Stimulated activated CD4-positive, alpha-beta T cell treated with anti-CD3 and anti-CD28 coated beads, Interleukin-12 subunit alpha, Interleukin-12 subunit beta, amount 100 ng/mL, for 48 hours (primary cell): ENCODE results near the gene IGFBP2.

Source experiments
- DNase-seq, 3 donors: peaks; one replicate each; pipeline ENCODE4 v3.0.0-alpha.2; 2020; ENCODE audit warnings: low read depth in 2 of 3, low spot score in 1 of 3

IGFBP2 gene

DNA sequence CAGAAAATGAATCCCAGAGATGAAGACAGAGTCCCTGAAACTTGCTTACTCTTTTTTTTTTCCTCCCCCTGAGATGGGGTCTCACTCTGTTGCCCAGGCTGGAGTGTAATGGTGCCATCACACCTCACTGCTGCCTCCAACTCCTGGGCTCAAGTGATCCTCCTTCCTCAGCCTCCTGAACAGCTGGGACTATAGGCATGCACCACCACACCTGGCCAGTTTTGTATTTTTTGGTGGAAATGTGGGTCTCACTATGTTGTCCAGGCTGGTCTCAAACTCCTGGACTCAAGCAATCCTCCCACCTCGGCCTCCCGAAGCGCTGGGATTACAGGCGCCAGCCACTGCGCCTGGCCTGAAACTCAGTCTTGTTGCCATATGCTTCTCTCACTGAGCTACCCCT, 27.8 kb downstream of the IGFBP2 start:
- DNase-seq: no peak

DNA sequence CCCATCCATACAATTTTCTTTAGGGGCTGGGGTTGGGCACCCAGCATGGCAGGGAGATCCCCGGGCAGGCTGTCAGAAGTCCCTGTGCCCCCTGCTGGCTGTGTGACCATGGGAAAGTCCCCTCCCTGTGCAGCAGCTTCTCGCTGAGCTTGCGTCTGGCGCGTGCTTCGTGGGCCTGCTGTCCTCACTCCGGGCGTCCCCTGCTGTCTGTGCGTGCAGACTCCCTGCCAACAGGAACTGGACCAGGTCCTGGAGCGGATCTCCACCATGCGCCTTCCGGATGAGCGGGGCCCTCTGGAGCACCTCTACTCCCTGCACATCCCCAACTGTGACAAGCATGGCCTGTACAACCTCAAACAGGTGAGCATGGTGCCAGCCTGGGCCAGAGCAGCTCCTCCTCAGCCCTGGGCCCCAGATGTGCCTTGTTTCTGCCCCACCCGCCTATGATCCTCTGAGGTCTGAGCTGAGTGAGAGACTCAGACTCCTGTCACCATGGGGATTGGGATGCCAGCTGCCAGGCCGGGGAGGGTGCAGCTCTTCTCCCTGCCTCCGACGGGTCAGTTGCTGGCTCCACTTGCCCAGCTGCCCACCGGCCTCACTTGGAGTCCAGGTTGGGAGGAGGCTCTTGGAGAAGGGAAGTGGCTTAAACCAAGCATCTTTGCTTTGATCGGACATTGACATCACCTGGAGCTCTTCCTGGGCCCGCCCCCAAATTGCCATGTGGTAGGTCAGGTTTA, 28.6 kb downstream of the IGFBP2 start:
- DNase-seq: no peak

DNA sequence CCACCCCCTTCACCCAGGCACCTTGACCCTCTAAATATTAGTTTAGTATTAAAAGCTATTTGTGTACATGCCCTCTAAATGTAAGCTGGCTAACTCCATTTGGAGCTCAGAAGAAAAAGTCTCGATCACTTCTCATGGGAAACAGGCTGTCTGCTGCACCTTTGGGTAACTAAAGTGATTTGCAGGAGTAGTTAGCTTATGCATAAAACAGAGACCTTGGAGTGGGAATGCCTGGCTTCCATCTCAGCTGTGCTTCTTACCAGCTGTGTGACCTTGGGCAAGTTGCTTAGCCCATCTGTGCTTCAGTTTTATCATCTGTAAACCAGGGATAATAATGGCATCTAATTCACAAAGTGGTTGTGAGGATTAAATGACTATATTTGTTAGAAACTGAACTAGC, 29.9 kb downstream of the IGFBP2 start:
- no peak for DNase-seq

DNA sequence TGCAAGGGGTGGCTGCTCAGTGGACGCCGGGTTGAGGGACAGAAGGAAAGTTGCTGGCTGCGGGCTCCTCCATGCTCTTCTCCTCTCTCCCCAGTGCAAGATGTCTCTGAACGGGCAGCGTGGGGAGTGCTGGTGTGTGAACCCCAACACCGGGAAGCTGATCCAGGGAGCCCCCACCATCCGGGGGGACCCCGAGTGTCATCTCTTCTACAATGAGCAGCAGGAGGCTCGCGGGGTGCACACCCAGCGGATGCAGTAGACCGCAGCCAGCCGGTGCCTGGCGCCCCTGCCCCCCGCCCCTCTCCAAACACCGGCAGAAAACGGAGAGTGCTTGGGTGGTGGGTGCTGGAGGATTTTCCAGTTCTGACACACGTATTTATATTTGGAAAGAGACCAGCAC, 30.6 kb downstream of the IGFBP2 start:
- DNase-seq: no peak

DNA sequence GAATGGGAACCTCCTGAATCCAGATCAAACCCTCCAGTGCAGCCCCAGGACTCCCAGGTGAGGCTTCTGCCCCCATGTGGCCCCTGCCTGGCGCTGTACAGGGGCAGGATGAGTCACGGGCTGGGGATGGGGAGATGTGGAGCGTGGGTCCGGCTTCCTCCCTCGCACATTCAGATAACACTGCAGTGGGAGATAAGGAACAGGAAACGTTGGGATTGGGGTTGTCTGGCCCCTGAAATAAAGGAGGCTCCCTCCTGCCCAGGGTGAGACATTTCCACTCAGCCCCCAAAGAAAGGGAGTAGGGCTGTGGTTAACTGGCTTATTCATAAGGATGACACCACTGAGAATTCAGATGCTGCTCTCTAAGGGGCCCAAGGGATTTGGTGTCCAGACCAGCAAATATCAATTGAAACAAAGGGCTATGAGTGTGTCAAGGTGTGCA, 31.4 kb downstream of the IGFBP2 start:
- DNase-seq: no peak

DNA sequence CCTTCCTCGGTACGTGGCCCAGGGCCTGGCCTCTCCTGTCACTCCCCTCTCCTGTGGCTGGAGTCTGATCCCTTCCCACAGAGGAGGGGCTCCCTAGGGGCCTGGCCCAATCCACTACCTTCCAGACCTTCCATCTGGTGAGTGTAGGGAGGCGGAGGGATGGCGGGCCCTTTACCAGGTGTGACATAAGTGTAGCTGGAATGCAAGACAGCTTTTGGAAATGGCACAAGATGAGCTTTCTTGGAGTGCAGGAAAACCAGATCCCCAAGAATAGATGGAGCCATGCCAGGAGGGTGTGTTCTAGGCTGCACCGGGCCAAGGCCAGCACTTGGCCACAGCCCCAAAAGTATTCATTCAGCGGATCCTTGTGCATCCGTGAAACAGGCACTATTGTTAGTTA, 32.0 kb downstream of the IGFBP2 start:
- DNase-seq: no peak

DNA sequence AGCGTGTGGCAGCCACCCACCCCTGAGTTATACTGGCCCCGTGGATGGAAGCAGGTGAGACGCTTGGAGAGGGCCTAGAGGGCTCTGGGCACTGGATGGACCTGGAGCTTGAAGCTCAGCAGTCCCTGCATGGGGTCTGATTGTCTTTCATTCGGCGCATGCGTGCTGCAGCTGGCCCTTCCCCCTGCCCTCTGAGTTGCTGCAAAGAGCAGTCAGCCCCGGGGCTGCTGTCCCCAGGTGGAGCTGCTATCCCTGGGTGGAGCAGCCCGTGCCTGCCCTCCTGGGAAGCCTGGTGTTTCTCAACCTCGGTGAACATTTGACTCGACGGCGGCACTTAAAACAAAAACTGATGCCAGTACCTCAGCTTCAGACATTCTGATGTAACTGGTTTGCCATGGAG, 32.5 kb downstream of the IGFBP2 start:
- DNase-seq: no peak

DNA sequence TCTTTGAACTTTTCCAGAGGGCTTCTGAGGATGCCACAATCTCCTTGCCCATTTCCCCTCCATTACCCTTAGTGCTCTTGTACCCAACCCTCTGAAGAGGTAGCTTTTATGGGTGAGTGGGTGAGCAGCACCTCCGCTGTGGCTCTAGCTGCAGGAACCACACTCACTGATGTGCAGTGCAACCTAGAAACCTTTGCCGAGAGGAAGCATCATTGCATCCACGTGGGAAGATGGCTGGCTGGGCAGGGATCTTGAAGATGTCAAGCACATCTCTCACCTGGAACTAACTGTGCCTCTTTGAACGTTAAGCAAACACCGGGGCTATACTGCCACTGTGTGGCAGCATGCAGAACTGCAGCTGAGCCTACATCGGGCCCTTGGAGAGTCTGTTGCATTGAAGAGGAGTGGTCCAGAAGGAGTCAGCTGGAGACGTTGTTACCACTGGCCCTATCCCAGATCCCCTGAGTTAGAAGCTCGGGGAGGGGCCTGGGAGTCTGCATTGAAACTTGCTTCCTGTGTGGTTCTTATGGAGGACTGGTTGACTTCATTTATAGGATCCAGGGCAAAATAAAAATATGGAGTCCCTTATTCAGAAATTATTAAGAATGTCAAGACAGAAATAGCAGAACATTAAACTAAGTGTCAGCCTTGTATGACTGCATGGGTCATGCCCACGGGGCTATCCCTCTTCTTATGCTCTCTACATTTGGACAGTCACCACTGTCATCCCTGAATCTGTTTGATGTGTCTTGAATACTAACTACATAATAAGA, 33.4 kb downstream of the IGFBP2 start:
- peak; percentile 43 to 74 (median 45) for DNase-seq

DNA sequence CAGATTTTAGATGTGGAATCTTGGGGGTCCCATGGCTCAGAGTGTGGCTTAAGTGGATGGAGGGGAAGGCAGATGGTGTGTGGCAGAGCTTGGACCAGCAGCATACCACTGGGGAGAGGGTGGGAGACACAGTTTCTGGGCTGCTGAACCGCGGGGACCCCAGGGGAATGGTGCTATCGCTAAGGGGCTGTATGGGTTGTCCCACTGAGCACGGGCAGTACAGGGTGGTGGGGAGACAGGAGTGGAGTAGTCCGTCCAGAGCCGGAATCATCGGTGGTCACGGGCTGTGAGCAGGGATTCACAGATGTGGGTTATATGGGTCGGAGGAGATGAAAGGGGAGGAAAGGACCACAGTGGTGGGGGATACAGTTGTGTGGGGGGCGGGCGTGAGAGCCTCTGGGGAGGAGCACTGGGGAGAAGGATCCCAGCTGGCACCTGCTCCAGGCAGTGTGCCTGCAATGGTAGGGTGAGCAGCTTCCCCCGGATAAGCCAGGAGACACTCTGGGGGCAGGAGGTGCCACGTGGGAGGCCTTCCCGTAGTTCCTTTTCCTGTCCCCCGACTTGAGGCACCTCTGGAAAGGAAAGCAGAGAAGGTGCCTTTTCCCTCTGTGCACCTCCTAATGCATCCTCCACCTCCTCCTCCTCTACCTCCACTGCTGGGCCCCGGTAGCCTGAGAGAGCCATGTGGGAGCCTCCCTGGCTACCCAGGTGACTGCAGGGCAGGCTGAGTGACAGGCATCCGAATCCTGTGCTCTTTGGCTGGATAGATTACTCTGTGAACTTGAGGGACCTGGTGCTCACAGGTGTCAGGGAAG, 37.3 kb downstream of the IGFBP2 start:
- no peak for DNase-seq

DNA sequence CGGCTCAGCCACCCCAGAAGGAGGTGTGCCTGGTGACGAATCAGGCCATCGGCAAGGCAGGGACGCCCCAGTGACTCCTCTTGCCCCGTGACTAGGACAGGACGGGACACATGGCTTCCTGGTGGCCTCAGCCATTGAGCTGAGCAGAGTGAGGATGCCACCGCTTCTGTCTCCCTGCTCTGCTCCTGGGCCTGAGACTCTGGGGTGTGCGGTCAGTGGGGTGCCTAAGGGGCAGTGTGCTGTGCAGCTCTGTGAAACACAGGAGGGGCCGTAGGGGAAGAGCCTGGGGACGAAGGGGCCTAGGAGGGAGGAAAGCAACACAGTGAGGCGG, 37.8 kb downstream of the IGFBP2 start:
- no peak for DNase-seq

DNA sequence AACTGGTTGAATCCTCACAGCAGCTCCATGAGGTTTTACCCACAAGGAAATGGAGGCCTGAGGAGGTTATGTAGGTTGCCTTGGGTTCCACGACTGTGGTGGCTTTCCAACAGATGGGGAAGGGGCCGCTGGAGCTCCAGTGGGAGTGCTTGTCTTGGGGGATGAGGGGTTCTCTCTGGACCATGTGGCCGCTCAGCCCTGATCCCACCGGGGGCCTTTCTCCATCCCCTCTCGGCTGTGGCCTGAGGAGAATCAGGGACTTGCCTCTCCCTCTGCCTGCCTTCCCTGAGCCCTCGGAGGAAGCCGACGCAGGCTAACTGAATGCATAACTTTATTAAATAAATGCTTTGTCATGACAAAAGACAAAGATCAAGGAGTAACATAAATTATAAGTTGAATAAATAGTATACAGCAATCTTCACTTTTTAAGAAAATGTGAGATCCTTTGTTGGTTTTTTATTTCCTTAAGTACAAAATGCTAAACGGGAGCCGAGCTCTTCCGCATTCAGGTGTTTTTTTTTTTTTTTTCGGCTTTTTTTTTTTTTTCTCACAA, 38.6 kb downstream of the IGFBP2 start:
- DNase-seq: no peak

DNA sequence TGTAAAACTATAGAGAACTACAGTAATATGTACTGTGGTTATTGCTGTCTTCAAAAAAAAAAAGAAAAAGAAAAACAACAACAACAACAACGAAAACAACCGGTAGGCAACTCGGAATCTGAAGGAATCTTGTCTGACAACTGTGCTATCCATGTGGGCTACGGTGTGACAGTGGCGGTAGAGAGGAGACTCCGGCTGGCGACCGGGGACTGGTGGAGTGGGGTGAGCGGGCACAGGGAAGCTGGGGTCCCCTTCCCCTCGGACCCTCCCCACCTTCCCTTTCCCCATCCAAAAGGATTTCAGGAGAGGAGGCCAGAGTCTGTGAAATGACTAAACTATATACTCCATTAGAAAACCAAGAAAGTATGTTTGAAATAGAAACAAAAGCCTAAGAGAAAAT, 39.2 kb downstream of the IGFBP2 start:
- DNase-seq: no peak

DNA sequence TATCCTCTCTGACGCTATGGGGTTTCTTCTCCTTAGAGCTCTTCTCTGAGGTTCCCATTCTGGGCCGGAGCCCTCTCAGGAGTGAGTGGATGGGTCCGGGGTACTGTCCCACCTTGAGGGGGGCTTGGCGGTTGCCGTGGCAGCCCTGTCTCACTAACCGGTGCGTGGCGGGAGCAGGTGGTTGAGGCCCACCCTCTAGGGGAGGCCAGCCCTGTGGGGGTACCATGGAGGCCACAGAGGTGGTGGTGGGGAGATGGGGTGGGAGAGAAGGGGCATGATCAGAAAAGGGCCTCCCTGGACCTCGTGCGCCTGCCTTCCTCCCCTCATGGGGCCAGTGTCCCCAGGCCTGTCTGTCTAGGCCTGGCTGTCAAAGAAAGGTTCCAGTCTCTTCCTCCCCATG, 39.8 kb downstream of the IGFBP2 start:
- no peak for DNase-seq

DNA sequence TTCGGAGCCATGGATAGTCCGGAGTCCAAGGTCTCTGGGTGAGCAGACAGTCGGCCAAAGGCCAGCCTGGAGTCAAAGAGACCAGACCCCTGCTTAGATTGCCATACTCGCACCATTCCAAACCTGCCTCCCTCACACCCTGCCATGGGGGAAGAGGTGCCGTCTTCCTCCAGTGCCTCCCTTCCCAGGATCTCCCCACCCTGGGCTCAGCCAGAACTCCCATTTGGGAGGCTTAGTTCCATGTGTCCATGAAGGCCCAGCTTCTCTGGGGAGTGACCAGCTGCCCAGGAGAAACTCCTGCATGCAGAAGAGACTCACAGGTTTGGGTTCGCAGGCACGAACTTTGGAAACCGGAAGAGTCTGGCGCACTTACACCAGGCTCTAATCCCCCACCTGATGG, 40.4 kb downstream of the IGFBP2 start:
- no peak for DNase-seq

DNA sequence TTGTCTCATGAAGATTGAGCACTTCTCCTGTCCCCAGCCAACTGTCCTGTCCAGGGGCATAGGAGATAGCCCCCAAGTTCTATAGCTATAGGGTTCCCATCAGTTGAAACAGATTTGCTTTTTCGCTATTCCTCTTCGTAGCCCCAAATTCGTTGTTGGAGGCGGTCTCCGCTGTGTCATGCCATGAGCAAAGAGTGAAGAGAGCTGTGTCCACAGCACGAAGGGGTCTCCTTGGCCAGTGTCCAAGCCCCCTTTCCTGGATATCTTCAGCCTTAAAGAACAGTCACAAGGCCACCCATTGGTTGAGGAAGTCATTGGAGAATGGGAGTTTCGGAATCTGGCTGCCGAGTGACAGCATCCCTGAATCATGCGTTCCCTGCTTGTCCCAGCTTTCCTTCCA, 41.2 kb downstream of the IGFBP2 start:
- no peak for DNase-seq

DNA sequence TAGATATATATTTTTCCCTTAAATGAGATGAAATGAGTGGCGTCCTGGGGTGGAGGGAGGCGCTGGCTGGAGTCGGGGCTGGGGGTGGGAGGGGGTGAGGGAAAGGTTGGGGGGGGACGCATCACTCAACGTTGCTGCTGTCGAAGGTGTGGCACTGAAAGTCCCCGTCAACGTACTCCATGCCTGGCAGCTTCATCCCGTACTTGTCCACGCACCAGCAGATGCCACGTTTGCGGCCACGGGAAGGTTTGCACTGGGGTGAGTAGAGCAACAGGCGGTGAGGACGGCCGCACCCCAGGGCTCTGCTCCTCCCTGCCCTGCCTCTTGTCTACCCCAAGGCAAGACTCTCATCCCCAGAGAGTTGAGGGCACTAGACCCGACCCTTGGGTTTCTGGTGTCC, 43.4 kb downstream of the IGFBP2 start:
- no peak for DNase-seq

DNA sequence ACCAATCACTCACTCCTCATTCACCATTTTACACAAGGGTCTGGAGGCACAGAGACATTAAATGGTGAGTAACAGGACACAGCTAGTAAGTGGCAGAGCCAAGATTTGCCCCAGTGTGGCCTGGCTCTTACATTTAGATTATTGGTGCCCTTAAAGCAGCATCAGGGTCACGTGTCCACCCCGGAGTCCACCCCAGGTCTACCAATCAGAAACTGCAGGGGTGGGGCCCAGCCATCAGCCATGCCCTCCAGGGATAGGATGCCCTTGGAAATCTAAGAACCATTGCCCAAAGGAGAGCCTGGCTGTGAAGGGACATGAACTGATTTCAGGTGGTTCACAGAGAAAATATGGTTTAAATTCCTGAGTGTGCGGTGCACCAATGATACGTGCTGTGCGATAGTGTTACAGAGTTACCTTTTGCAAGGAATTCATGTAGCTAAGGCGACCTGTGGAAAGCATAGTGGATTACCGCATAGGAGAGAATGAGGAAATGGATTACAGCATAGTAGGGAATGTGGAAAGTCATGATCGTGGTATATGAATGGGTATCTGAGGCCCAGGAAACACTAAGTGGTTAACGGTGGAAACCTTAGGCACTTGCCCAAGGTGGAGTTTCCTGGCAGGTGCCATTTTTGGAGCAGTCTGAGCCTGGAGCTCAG, 44.3 kb downstream of the IGFBP2 start:
- DNase-seq: no peak

DNA sequence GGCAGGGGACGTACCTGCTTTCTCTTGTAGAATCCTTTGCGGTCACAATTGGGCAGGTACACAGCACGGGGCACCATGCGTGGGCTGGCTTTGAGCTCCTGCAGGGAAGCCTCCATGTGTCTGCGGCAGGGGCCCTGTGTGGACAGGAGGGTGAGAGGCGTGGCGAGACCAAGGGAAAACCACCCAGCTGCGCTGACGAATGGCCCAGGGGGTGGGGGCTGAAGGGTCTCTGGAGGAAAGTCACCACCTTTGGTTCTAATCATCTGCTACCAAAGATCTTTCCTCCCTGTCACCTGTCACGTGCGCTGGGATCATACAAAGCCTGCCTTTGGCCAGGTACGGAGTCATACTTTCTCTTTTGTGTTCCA, 44.9 kb downstream of the IGFBP2 start:
- DNase-seq: no peak

DNA sequence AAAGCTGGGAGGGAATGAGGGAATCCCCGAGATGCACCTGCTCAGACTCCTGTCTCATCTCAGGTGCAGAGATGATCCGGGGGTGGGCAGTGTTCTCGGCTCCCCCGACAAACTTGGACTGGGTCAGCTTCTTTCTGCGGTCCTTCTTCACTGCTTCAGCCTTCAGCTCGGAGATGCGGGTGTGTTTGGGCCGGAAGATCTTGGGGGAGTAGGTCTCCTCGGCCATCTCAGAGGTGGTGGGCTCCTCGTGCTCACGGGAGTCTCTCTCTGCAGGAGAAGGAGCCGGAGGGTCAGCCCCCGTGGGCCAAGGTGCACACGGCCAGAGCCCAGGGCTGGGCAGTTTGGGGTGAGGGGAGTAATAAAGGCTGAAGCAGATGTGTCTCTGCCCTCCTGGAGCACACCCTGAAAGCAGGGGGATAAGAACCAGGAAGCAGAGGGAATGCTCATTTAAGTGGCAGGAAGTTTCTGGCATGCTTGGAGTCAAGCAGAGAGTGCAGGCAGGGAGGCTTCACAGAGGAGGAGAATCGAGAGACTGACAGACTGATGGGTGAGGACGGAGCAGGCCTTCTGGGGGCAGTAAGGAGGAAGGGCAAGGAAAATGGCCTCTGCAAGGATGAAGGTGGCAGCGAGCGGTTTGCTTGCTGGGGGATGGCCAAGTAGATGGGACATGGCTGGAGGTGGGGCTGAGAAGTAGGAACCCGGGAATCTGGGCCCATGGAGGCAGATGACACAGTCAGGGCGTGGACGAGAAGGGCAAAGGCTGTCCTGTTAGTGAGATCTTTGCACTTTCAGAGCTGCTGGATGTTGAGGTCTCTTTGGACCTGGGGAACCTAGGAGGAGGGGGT, 45.8 kb downstream of the IGFBP2 start:
- no peak for DNase-seq

DNA sequence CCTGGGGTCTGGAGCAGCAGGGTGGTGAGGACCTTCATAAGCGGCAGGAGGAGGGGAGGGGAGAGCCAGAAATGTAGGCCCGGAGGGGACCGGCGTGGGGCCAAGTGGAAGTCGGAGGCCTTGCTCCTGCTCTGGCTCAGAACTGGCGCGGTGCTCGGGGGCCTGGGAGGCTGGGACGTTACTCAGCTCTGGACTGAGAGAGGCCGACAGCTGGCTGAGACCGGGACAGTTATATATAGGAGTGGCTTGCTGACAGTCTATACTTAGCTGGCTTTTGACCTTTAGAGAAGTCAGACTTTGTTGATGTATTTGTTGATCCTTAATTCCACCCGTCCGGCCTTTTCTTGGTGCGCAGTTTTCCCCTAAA, 46.4 kb downstream of the IGFBP2 start:
- no peak for DNase-seq
